GM21825 (cell line): Measurements from ENCODE around the gene MSANTD1.

Source experiments
- ATAC-seq: cut with Tn5 transposase; IDR thresholded peaks from one replicate; pipeline ENCODE4 v1.9.1; 2021; ENCODE audit warnings: mild to moderate bottlenecking, moderate library complexity; ENCODE audit not compliant: unreplicated experiment

The MSANTD1 gene

GRCh38 chr4:3215733-3216132 lies 33.2 kb upstream of the MSANTD1 start:
- no peak for ATAC-seq

GRCh38 chr4:3217266-3217665 lies 31.7 kb upstream of the MSANTD1 start:
- no peak for ATAC-seq

- ATAC-seq: no peak
These were observed 31.2 kb upstream of the MSANTD1 start for GRCh38 chr4:3217771-3218170.

GRCh38 chr4:3218824-3219760 lies 29.9 kb upstream of the MSANTD1 start:
- no peak for ATAC-seq

GRCh38 chr4:3219761-3220475 lies 29.0 kb upstream of the MSANTD1 start:
- ATAC-seq: no peak

- no peak for ATAC-seq
These were observed 28.3 kb upstream of the MSANTD1 start for GRCh38 chr4:3220476-3221183.

- no peak for ATAC-seq
These were observed 27.8 kb upstream of the MSANTD1 start for GRCh38 chr4:3221184-3221494.

GRCh38 chr4:3221996-3222395 lies 27.0 kb upstream of the MSANTD1 start:
- no peak for ATAC-seq

GRCh38 chr4:3223346-3223745 lies 25.6 kb upstream of the MSANTD1 start:
- ATAC-seq: no peak

- no peak for ATAC-seq
These were observed 24.8 kb upstream of the MSANTD1 start for GRCh38 chr4:3223956-3224748.

GRCh38 chr4:3225071-3225850 lies 23.7 kb upstream of the MSANTD1 start:
- no peak for ATAC-seq

GRCh38 chr4:3225936-3226335 lies 23.0 kb upstream of the MSANTD1 start:
- no peak for ATAC-seq

GRCh38 chr4:3226467-3226866 lies 22.5 kb upstream of the MSANTD1 start:
- ATAC-seq: no peak

GRCh38 chr4:3226944-3227343 lies 22.0 kb upstream of the MSANTD1 start:
- ATAC-seq: no peak

GRCh38 chr4:3227878-3228675 lies 20.9 kb upstream of the MSANTD1 start:
- no peak for ATAC-seq

- ATAC-seq: no peak
These were observed 20.1 kb upstream of the MSANTD1 start for GRCh38 chr4:3228881-3229280.

GRCh38 chr4:3229328-3229727 lies 19.6 kb upstream of the MSANTD1 start:
- ATAC-seq: no peak

GRCh38 chr4:3229964-3230363 lies 19.0 kb upstream of the MSANTD1 start:
- no peak for ATAC-seq

- no peak for ATAC-seq
These were observed 17.5 kb upstream of the MSANTD1 start for GRCh38 chr4:3231471-3231870.
